NCI-H510A (cell line): ENCODE measurements around the gene MSX1.
"Not testable (repeated sequence)": the region's sequence is repeated elsewhere in the genome, so short reads cannot be mapped to it uniquely, and the experiment has no call there.

Source experiments
- DNase-seq: peaks from one replicate; lab custom pipeline; 2025; lab: John Stamatoyannopoulos, UW

The MSX1 gene

GRCh38 chr4:4859325-4859798, at the start of gene MSX1:
TSS of gene MSX1 (plus strand) at chr4:4859665. CDS start at chr4:4859900, 235 bp downstream.
- DNase-seq = peak; percentile 78

- no peak for DNase-seq
Measured at GRCh38 chr4:4810092-4810774, 49.2 kb upstream of the MSX1 start.

- DNase-seq = no peak
Measured at GRCh38 chr4:4810778-4811177, 48.7 kb upstream of the MSX1 start.

- DNase-seq = no peak
Measured at GRCh38 chr4:4812145-4812794, 47.2 kb upstream of the MSX1 start.

GRCh38 chr4:4818415-4819212, 40.9 kb upstream of the MSX1 start:
- no peak for DNase-seq

GRCh38 chr4:4819213-4819606, 40.3 kb upstream of the MSX1 start:
- DNase-seq = no peak

GRCh38 chr4:4820261-4820660, 39.2 kb upstream of the MSX1 start:
- no peak for DNase-seq

- no peak for DNase-seq
Measured at GRCh38 chr4:4820739-4821138, 38.7 kb upstream of the MSX1 start.

GRCh38 chr4:4821577-4821976, 37.9 kb upstream of the MSX1 start:
- no peak for DNase-seq

- DNase-seq = not testable (repeated sequence)
Measured at GRCh38 chr4:4822286-4822685, 37.2 kb upstream of the MSX1 start.

- DNase-seq = no peak
Measured at GRCh38 chr4:4823621-4824162, 35.8 kb upstream of the MSX1 start.

- DNase-seq = no peak
Measured at GRCh38 chr4:4824232-4824631, 35.2 kb upstream of the MSX1 start.

- no peak for DNase-seq
Measured at GRCh38 chr4:4825431-4825830, 34.0 kb upstream of the MSX1 start.

GRCh38 chr4:4829837-4830236, 29.6 kb upstream of the MSX1 start:
- no peak for DNase-seq

GRCh38 chr4:4831266-4831665, 28.2 kb upstream of the MSX1 start:
- DNase-seq = no peak

- DNase-seq = no peak
Measured at GRCh38 chr4:4831825-4832224, 27.6 kb upstream of the MSX1 start.

GRCh38 chr4:4836044-4836443, 23.4 kb upstream of the MSX1 start:
- DNase-seq = no peak

GRCh38 chr4:4837316-4837715, 22.1 kb upstream of the MSX1 start:
- no peak for DNase-seq

- no peak for DNase-seq
Measured at GRCh38 chr4:4838051-4838935, 21.2 kb upstream of the MSX1 start.

- no peak for DNase-seq
Measured at GRCh38 chr4:4838936-4839810, 20.3 kb upstream of the MSX1 start.

- DNase-seq = no peak
Measured at GRCh38 chr4:4840351-4840750, 19.1 kb upstream of the MSX1 start.
